Fibroblast of the aortic adventitia (primary cell): ENCODE data around the gene ELL2. TPM values are rescaled to one million over a fixed set of nuclear protein-coding genes. Genes with fewer than 3 reads are reported as not detected.

Source experiments
- DNase-seq: peaks from one replicate; pipeline ENCODE4 v3.0.0-alpha.2; 2010; ENCODE audit warnings: low read depth
- H3K4me3 ChIP-seq: 2 replicates; pipeline ENCODE4 v1.5.1; 2011; ENCODE audit warnings: low read depth, mild to moderate bottlenecking, control low read depth, low read length, moderate library complexity
- total RNA-seq: library from RNA; depleted of rRNA; stranded (reverse); fragments of >200 nt; gene quantifications from 2 replicates; pipeline ENCODE4 v1.2.3, GENCODE V29; 2012; ENCODE audit warnings: low replicate concordance
- TF ChIP-seq, protein P1 (sequence below): IDR thresholded peaks from 2 replicates; pipeline ENCODE4 v1.5.1; 2011; ENCODE audit warnings: mild to moderate bottlenecking, low read length, control low read depth, inconsistent platforms; ENCODE audit not compliant: insufficient read depth

The ELL2 gene
- total RNA-seq, 1 donor = 51.1 TPM

DNA sequence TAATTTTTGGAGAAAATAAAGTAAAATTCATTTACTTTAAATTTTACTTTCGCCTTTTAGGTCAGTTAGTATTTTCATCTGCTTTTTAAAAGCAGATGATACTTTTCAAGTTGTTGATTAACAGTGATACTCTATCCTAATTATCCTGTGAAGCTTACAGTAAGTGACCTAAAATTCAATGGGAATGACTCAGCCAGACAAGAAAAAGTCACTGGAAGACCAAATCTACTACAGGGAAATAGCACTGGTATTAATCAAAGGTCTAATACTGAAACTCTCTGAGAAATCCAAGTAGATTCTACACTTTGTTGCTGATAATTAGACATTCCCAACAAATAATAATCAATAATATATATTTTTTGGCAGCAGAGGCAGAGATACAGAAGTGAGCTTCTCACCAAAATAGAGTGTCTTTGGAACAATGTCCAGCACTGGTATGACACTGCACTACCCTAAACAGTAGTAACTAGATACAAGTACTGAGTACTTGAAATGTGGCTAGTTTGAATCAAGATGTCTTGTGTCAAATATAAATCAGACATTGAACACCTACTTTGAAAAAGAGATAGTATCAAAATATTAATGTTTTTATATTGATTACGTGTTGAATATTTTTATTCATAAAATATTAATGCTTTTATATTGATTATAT is 22.8 kb upstream of the ELL2 start:
- H3K4me3 ChIP-seq = no peak overlapping the region
- TF ChIP-seq, protein P1, sequence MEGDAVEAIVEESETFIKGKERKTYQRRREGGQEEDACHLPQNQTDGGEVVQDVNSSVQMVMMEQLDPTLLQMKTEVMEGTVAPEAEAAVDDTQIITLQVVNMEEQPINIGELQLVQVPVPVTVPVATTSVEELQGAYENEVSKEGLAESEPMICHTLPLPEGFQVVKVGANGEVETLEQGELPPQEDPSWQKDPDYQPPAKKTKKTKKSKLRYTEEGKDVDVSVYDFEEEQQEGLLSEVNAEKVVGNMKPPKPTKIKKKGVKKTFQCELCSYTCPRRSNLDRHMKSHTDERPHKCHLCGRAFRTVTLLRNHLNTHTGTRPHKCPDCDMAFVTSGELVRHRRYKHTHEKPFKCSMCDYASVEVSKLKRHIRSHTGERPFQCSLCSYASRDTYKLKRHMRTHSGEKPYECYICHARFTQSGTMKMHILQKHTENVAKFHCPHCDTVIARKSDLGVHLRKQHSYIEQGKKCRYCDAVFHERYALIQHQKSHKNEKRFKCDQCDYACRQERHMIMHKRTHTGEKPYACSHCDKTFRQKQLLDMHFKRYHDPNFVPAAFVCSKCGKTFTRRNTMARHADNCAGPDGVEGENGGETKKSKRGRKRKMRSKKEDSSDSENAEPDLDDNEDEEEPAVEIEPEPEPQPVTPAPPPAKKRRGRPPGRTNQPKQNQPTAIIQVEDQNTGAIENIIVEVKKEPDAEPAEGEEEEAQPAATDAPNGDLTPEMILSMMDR = no peak
- peak; percentile 48 for DNase-seq

DNA sequence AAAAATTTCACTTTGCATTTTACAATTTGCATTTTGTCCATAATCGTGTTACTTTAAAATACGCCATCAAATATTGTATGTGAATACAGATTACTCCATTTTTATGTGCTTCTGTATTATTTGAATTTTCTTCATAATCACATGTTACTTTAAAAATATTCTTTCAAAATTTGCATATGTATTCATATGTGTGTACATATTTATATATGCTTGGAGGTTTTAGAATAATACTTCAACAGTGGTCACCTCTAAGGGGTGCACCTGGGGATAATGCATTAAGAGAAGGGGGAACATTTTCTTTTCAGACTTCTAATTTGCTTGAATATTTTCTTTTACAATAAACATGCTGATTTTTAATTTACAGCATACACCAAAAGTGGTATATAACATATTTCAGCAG is 21.9 kb upstream of the ELL2 start:
- TF ChIP-seq, protein P1 = no peak
- H3K4me3 ChIP-seq = no peak overlapping the region
- DNase-seq = no peak

DNA sequence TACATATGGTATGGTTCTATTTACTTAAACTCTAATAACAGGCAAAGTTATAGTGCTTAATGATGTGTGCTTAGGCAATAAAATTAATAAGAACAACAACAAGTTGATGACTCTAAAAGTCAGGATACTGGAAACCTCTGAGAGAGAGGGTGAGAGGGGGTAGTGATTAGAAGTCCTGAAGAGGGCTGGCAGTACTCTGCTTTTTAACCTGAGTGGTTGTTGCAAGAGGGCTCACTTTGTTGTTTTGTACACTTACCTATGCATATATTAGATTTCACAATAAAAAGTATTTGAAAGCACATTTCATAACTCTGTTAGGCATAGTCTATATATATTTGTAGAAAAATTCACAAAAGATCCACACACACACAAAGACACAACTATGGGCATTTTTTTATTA is 21.4 kb upstream of the ELL2 start:
- DNase-seq = no peak
- H3K4me3 ChIP-seq = no peak overlapping the region
- TF ChIP-seq, protein P1 = no peak

DNA sequence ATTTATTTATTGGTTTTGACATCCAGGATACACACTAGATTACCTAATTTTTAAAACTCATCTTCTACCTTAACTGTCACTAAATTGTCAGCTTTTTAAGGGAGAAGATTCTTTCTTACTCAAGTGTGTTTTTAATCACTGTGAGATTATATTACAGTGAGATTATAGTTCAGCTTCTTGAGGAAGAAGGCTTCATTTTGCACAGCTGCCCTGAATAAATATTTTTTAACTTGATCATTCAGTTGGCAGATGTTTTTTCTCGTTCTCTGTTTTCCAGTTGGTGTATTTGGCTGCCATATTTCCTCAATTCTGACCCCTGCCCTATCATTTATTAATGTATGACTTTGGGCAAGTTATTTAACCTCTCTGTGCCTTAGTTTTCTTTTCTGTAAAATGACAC is 15.0 kb upstream of the ELL2 start:
- DNase-seq = no peak
- H3K4me3 ChIP-seq = no peak overlapping the region
- TF ChIP-seq, protein P1 = no peak

DNA sequence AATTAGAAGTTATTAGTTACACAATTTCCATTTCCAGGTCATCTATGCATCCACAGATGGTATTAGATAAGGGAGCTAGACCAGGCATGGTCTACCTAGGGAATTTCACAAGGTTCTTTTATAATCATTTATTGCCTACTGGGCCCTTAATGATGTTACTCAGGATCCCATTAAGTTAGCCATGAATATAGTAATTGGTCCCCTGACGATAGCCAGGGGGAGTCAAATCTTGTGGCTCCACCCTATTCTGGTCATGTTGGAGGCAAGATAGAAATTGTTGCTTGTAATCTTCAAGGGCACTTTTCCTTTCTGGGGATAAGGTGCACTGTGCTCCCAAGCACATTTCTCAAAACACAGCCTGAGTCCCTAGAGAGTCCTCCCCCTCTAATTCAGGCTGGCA is 14.1 kb upstream of the ELL2 start:
- TF ChIP-seq, protein P1 = no peak
- no peak overlapping the region for H3K4me3 ChIP-seq
- DNase-seq = no peak

DNA sequence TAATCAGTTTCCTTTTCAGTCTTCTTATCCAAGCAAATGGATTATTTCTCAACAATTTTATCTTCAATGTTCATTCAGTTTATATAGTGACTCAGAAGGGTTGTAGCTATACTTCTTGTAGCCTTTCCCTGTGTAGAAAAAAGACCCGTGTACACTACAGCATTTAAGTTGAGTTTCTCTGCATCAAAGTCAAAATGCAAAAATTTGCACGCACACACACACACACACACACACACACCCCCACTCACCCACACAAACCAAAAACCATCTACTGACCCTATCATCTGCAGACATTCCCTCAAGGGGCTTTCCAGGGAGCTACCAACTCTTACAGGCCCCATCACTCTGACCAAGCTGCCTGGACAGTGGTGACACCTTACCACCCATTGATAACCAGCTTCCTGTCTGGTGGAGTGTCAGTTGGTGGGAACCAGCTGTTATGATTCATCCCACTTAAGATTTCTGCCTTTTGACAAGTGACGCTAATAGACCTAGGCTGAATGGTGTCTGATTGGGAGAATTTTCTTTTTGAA is 12.2 kb upstream of the ELL2 start:
- H3K4me3 ChIP-seq = no peak overlapping the region
- DNase-seq = peak; percentile 62
- TF ChIP-seq, protein P1 = no peak

DNA sequence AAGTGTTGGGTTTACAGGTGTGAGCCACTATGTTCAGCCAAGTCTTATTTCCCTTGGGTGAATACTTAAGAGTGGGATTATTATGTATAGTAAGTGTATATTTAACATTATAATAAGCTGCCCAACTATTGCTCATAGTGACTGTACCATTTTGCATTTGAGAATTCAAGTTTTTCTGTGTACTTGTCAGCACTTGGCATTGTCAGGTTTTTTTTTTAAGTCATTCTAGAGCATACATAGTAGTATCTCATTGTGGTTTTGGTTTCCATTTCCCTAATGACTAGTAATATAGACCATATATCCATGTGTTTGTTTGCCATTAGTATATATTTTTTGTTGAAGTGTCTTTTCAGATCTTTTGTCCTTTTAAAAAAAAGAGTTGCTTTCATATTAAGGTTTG is 10.5 kb upstream of the ELL2 start:
- TF ChIP-seq, protein P1 = no peak

More for the DNA sequence above, 10.5 kb upstream of the ELL2 start:
- H3K4me3 ChIP-seq = no peak overlapping the region
- DNase-seq = no peak
